ENCODE measurements around the gene HCRTR1.

DNA sequence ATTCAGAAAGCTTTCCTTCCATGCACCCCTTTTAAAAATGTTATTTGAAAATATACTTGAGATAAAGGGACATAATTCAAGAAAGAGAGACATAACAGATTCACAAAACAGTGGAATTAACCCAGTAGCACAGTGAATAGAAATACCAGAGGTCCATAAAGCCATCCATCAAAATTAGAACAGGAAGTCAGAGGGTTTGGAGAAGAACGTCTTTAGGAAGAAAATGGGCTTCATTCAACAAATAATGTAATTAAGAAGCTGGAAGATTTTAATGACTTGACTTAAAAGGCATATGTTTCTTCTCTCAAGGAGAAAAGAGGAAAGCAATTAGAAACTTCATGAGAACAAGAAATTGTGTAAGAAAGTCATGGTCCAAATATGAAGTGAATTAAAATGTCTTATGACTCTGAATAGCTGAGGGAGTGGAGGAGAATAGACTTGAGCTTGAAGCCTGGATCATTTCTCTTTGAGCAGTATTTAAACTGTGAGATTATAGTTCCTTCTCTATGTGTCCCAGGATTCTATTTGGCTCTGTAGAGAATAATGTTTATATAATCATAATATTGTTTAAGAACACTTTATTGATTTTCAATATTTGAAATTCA, 7.9 kb upstream of the HCRTR1 start:
- TF ChIP-seq EZH2 (IDR thresholded peaks at IDR 0.05; ENCODE audit: low read length, missing control alignments), result no peak
- TF ChIP-seq, protein P1, sequence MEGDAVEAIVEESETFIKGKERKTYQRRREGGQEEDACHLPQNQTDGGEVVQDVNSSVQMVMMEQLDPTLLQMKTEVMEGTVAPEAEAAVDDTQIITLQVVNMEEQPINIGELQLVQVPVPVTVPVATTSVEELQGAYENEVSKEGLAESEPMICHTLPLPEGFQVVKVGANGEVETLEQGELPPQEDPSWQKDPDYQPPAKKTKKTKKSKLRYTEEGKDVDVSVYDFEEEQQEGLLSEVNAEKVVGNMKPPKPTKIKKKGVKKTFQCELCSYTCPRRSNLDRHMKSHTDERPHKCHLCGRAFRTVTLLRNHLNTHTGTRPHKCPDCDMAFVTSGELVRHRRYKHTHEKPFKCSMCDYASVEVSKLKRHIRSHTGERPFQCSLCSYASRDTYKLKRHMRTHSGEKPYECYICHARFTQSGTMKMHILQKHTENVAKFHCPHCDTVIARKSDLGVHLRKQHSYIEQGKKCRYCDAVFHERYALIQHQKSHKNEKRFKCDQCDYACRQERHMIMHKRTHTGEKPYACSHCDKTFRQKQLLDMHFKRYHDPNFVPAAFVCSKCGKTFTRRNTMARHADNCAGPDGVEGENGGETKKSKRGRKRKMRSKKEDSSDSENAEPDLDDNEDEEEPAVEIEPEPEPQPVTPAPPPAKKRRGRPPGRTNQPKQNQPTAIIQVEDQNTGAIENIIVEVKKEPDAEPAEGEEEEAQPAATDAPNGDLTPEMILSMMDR (conservative IDR thresholded peaks at IDR 0.05 in 1 of 2, IDR thresholded peaks at IDR 0.05 in 1 of 2; ENCODE audit: low read depth in 1 of 2, low read length in 2 of 2), result no peak

Measured in fibroblast of lung (primary cell).